Sigmoid colon (tissue), 7 donors: ENCODE data around the gene MAPT. TPM values are rescaled to one million over a fixed set of nuclear protein-coding genes. Genes with fewer than 3 reads are reported as not detected.
A peak's percentile ranks its signal among the peaks of the same experiment; 100 is the strongest.

ENCODE experiments used
- DNase-seq: peaks from one replicate; pipeline ENCODE4 v3.0.0-alpha.2; 2019
- H3K27ac ChIP-seq, 4 donors: fragments of 200-600 bp; sonication (generic); one replicate each; pipeline ENCODE4 v1.5.1; 2016 to 2019; ENCODE audit warnings: mild to moderate bottlenecking in 1 of 4
- H3K27me3 ChIP-seq, 3 donors: fragments of 200-600 bp; sonication (generic); one replicate each; pipeline ENCODE4 v1.5.1; 2019; ENCODE audit warnings: mild to moderate bottlenecking in 1 of 3
- H3K36me3 ChIP-seq, 4 donors: fragments of 200-600 bp; sonication (generic); one replicate each; pipeline ENCODE4 v1.5.1; 2016 to 2019
- H3K4me1 ChIP-seq, 4 donors: fragments of 200-600 bp; sonication (generic); one replicate each; pipeline ENCODE4 v1.5.1; 2017 to 2019
- H3K4me3 ChIP-seq, 4 donors: fragments of 200-600 bp; sonication (generic); one replicate each; pipeline ENCODE4 v1.5.1; 2017 to 2019; ENCODE audit warnings: mild to moderate bottlenecking in 2 of 4, moderate library complexity in 1 of 4
- H3K9me3 ChIP-seq, 4 donors: fragments of 200-600 bp in 3 of 4; sonication (generic) in 3 of 4; one replicate each; pipeline versions ENCODE4 v1.5.1 to v1.6.1; 2013 to 2019
- CTCF ChIP-seq, 4 experiments: fragments of 450-650 bp in 3 of 4; fragments of 200-600 bp in 1 of 4; IDR thresholded peaks; one replicate each; pipeline ENCODE4 v1.5.1; 2016 to 2019; ENCODE audit warnings: antibody characterized with exemption in 4 of 4, mild to moderate bottlenecking in 3 of 4, moderate library complexity in 2 of 4
- EP300 ChIP-seq, 4 donors: sonication (generic); formaldehyde crosslinking; IDR thresholded peaks; one replicate each; pipeline ENCODE4 v1.6.1; 2017; ENCODE audit warnings: antibody characterized with exemption in 4 of 4
- POLR2A ChIP-seq, 2 donors: fragments of 450-650 bp; IDR thresholded peaks; one replicate each; pipeline ENCODE4 v1.6.1; 2016; ENCODE audit warnings: antibody characterized with exemption in 2 of 2, mild to moderate bottlenecking in 2 of 2, moderate library complexity in 2 of 2
- POLR2AphosphoS5 ChIP-seq, 4 donors: sonication (generic); formaldehyde crosslinking; IDR thresholded peaks; one replicate each; pipeline ENCODE4 v1.6.1; 2017; ENCODE audit warnings: antibody characterized with exemption in 4 of 4
- WGBS, 2 donors: extraction: QIAGEN DNeasy Blood & Tissue Kit; methylation state at CpG; one replicate each; pipeline ENCODE4 v1.1.7; 2013; 5-methylcytosine and 5-hydroxymethylcytosine counted together
- intact Hi-C: fragments of 100-400 bp; cut with DNase I; formaldehyde crosslinking; loops from one replicate; pipeline ENCODE4 v1.15.1; 2023
- polyA plus RNA-seq, 3 donors: library from polyadenylated mRNA; stranded (reverse); fragments of 200-250 nt; gene quantifications; one replicate each; pipeline ENCODE4 v1.2.3, GENCODE V29; 2013
- total RNA-seq, 4 donors: library from RNA; depleted of rRNA; stranded (reverse); fragments of >200 nt; gene quantifications; one replicate each; pipeline ENCODE4 v1.1.0, GENCODE V29; 2016
- donor health status: healthy with polysubstance abuse.
- donor health status: Bipolar disorder and iron deficiency.
- donor health status: healthy.

MAPT gene
- total and polyA plus RNA-seq, 7 donors = 0.60 to 20.5 (median 10.9) TPM; not detected in 1

GRCh38 chr17:46059486-46059885 lies 165.1 kb downstream of the MAPT start:
- TF ChIP-seq POLR2AphosphoS5 (IDR thresholded peaks at IDR 0.05) (no peak), EP300 (IDR thresholded peaks at IDR 0.05) (no peak), POLR2A (IDR thresholded peaks at IDR 0.05) (no peak), CTCF (IDR thresholded peaks at IDR 0.05) (no peak)
- DNase-seq = no peak
- H3K9me3 ChIP-seq = no peaks in the 10 kb centered on the region
- intact Hi-C loops = no loop called here
- no peak overlapping the region for H3K4me3 ChIP-seq
- peaks cover 0 to 28% (median 18%) of the 10 kb centered on the region in 4 donors for H3K4me1 ChIP-seq
- H3K27me3 ChIP-seq = no peaks in the 10 kb centered on the region
- 85 to 92% methylated on average over 6 of the region's 6 CpGs for WGBS, 2 donors
- no peak overlapping the region for H3K27ac ChIP-seq
- peaks cover 0 to 10% (median 3%) of the 10 kb centered on the region in 4 donors for H3K36me3 ChIP-seq

- peaks cover 0 to 18% (median 7%) of the 10 kb centered on the region in 4 donors for H3K36me3 ChIP-seq
- peaks cover 0 to 29% (median 19%) of the 10 kb centered on the region in 4 donors for H3K4me1 ChIP-seq
- intact Hi-C loops = no loop called here
- H3K4me3 ChIP-seq = no peak overlapping the region
- no peaks in the 10 kb centered on the region for H3K27me3 ChIP-seq
- 91 to 96% methylated on average over 2 of the region's 2 CpGs for WGBS, 2 donors
- no peak for TF ChIP-seq EP300 (IDR thresholded peaks at IDR 0.05)
- no peak for TF ChIP-seq POLR2AphosphoS5 (IDR thresholded peaks at IDR 0.05)
- no peak for TF ChIP-seq POLR2A (IDR thresholded peaks at IDR 0.05)
- no peak for TF ChIP-seq CTCF (IDR thresholded peaks at IDR 0.05)
- H3K27ac ChIP-seq = no peak overlapping the region
- H3K9me3 ChIP-seq = no peaks in the 10 kb centered on the region
- DNase-seq = no peak
Observed at GRCh38 chr17:46060461-46060860, 166.1 kb downstream of the MAPT start.

DNA sequence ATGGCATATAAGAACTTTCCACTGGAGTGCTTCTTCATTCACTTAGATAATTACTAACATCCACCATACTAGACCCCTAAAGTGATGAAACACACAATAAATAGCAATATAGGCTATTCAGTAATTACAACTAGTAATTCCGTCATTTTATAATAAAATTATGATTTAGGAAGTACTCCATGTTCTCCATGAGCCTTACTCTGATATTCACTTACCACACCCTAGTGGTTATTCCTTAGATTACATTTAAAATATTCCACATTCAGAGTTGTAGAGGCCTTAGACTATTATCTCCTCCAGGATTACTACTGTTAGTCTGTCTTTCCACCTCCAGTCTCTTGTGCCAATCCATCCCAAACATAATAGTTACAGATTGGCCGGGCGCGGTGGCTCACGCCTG lies 167.1 kb downstream of the MAPT start:
- Histone ChIP-seq H3K9me3 (no peaks in the 10 kb centered on the region), H3K36me3 (peaks cover 3 to 28% (median 14%) of the 10 kb centered on the region in 4 donors), H3K4me1 (peaks cover 0 to 39% (median 27%) of the 10 kb centered on the region in 4 donors), H3K27me3 (no peaks in the 10 kb centered on the region), H3K4me3 (no peak overlapping the region), H3K27ac (no peak overlapping the region)
- TF ChIP-seq POLR2AphosphoS5 (IDR thresholded peaks at IDR 0.05) (no peak), EP300 (IDR thresholded peaks at IDR 0.05) (no peak), CTCF (IDR thresholded peaks at IDR 0.05) (peak in 1 of 4 experiments; percentile 27), POLR2A (IDR thresholded peaks at IDR 0.05) (no peak)
- no peak for DNase-seq
- intact Hi-C loops = no loop called here
- WGBS, 2 donors = 76 to 95% methylated on average over 5 of the region's 5 CpGs

DNA sequence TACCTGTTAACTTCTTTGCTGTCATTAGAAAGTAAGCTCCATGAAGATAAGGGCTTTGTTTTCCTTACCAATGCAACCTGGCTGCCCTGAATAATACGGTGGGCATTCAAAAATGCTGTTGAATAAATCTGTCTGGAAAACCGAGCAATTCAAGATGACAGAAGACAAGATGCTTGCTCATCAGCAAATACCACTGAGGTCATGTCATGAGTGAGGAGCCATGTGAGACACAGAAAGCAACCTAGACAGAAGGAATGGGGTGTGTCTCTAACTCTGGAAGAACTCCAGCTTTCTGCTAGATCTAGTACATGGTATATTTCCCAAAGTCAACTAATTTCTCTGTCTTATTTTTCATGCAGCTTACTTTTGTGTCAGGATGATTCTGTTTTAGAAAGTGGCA lies 168.9 kb downstream of the MAPT start:
- TF ChIP-seq EP300 (IDR thresholded peaks at IDR 0.05) (no peak), POLR2A (IDR thresholded peaks at IDR 0.05) (no peak), POLR2AphosphoS5 (IDR thresholded peaks at IDR 0.05) (no peak), CTCF (IDR thresholded peaks at IDR 0.05) (no peak)
- Histone ChIP-seq H3K9me3 (no peaks in the 10 kb centered on the region), H3K36me3 (peaks cover 4 to 41% (median 15%) of the 10 kb centered on the region in 4 donors), H3K27me3 (no peaks in the 10 kb centered on the region), H3K4me3 (no peak overlapping the region), H3K4me1 (peaks cover 0 to 36% (median 28%) of the 10 kb centered on the region in 4 donors), H3K27ac (peak overlapping the region in 3 of 4 donors; percentile 1 to 18 (median 12))
- no peak for DNase-seq
- 41 to 60% methylated on average over 2 of the region's 2 CpGs for WGBS, 2 donors
- intact Hi-C loops = no loop called here

GRCh38 chr17:46064460-46064859 lies 170.1 kb downstream of the MAPT start:
- Histone ChIP-seq H3K36me3 (peaks cover 4 to 41% (median 12%) of the 10 kb centered on the region in 4 donors), H3K27me3 (no peaks in the 10 kb centered on the region), H3K27ac (peak overlapping the region in 2 of 4 donors; percentile 15 to 26), H3K9me3 (no peaks in the 10 kb centered on the region), H3K4me3 (no peak overlapping the region), H3K4me1 (peaks cover 0 to 36% (median 27%) of the 10 kb centered on the region in 4 donors)
- no peak for TF ChIP-seq EP300 (IDR thresholded peaks at IDR 0.05)
- no peak for TF ChIP-seq POLR2A (IDR thresholded peaks at IDR 0.05)
- TF ChIP-seq POLR2AphosphoS5 (IDR thresholded peaks at IDR 0.05) = no peak
- intact Hi-C loops = no loop called here
- no peak for DNase-seq
- WGBS, 2 donors = 94 to 96% methylated on average over 1 of the region's 1 CpG
